ENCODE measurements around the gene CCDC142.

CCDC142 gene

DNA sequence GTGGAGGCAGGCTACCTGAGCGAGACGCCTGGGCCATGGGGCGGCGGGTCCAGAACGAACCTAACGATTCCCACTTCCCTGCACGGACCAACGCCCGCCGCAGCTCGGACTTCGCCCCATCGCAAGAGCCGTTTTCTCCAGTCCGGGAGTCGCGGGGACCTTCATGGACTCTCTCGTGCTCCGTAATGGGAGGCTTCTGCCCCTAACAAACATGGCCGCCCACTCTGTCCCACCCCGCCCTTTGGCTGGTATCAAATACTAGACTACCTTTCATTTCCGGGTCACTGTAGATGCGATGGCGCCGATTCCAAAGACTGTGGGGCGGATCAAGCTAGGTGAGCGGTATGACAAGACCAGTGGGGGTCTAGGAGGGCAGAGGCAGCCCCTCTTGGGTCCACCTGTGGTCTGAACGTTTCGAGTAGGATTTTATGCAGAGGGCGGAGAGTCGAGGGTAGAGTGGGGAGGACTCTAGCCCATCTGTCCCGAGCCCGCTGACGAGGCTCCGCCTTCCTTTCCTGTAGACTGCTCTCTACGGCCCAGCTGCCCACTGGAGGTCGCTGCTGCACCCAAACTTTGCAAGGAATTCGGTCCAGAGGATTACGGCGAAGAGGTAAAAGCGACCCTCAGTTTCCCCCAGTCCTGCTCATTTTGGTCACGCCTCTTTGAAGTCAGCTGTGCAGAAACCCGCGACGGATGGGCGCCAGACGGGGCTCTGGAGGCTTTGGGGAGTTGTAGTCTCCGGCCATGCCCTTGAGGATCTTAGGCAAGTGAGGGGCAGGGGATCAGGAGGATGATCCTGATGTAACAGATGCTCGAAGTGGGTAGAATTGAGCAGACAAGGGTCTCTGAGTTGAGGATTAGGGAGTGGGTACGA, at the start of gene CCDC142, which contains the start of gene TTC31:
Gene CCDC142, minus strand, starts transcription at position 198 of the 874 bp plus-strand sequence. Its CDS starts 161 bp downstream, at position 37.
Gene TTC31, plus strand, starts transcription at position 281 of the 874 bp plus-strand sequence. Its CDS starts 15 bp downstream, at position 296.
- peak; percentile 96 for DNase-seq (ENCODE audit: low read depth)

GRCh38 chr2:74532222-74532621, 49.4 kb upstream of the CCDC142 start:
- peak; percentile 69 for DNase-seq (ENCODE audit: low read depth)

DNA sequence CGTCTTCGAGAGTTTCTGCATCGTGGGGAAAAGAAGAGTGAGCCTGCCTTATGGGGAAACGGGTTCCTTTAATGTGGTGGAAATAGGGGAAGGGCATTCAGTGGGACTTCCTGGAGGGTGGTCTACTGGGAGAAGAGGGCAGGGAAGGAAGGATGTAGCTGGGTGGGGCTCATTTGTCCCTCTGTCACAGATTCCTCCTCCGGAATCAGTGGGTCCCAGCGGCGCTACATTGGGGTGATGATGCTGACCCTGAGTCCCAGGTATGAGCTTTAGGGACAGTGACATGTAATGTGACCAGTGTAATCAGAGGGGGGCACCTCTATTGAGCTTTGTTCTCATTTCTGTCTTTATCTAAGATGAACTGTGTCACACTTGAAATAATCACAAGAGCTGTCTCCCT, 48.9 kb upstream of the CCDC142 start:
- no peak for DNase-seq (ENCODE audit: low read depth)

GRCh38 chr2:74530239-74531187, 47.7 kb upstream of the CCDC142 start:
- peak; percentile 66 for DNase-seq (ENCODE audit: low read depth)

DNA sequence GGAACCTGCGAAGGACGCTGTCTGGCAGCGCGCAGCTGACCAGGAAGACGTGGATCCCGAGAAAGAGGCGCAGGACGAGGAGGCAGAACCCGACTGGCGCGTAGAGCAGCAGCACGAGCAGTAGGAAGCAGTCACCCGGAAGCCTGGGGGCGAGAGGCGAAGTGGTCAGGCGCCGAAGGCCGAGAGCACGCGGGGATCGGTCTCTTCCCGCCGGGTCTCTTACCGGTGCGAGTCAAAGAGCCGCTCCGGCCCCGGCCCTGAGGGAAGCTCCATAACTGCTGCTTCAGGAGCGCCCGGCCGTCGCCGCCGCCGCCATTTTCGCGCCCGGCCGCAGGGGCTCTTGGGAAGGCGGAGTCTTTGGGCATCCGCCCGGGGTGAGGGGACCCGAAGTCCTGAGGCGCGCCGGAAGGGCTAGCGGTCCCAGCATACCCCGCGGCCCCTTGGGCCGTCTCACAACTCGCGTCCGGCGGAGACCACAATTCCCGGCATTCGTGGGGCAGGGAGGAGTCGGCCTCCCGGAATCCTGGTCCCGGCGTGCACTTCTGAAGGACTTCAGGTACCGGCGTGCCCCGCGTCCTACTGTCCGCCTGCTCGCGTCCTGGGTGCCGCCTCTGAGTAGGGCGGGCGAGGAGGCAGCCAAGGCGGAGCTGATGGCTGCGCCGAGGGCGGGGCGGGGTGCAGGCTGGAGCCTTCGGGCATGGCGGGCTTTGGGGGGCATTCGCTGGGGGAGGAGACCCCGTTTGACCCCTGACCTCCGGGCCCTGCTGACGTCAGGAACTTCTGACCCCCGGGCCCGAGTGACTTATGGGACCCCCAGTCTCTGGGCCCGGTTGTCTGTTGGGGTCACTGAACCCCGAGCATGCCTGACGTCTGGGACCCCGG, 46.8 kb upstream of the CCDC142 start, which contains the start of the genes AUP1 and HTRA2:
Gene AUP1, minus strand, starts transcription at position 350 of the 882 bp plus-strand sequence. Its CDS starts 77 bp downstream, at position 273.
Gene HTRA2, plus strand, starts transcription at position 577 of the 882 bp plus-strand sequence. Its CDS starts 74 bp downstream, at position 651.
- DNase-seq (ENCODE audit: low read depth): peak; percentile 100

DNA sequence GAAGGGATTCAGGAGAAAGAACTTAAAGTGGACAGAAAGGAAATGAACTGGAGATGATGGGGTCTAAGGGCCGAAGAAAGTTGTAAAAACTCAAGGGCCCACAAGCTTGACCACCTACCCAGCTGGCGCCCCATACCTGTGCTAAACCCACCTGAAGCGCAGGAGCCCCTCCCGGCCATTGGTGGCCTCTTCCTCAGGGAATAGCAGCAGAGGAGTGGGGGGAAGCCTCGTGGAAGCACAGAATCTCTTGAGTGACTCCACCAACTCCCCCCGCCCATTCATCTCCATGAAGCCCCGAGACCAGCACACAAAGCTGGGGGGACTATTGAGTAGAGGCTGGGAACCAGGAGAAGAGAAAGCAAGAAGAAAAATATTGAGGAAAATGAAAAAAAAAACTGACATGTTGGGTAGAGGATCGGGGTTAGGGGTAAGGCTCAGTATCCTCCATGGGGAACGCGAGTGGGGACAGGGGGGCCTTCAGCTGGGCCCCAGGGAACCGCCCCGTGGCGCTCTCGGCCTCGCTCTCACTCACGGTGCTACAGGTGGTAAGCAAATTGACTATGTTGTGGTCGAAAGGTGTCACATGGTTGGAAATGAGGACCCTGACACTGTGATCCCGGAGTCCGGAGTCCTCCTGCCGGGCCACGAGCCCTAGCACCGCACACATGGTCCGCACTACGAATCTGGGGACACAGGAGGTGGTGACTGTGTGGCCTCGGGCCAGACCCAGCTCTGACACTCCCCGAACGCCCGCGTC, 46.0 kb upstream of the CCDC142 start:
- DNase-seq (ENCODE audit: low read depth): peak; percentile 69

DNA sequence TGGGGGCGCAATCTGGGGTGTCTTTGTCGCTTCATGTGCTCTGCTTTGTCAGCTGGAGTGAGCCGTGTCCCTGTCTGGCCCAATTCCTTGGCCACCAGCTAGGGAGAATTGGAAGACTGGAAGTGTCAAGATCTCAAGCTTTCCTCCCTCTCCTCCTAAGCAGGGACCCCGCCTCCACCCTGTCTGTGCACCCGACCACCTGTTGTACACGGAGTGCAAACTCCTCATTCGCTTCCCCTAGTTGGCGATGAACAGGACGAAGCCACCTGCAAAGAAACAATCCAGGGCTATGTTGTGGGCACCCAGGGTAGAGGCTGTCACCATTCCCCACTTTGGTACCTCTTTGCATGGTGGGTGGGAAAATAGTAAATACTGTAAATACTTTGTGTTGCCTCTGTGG, 44.9 kb upstream of the CCDC142 start:
- no peak for DNase-seq (ENCODE audit: low read depth)

- DNase-seq (ENCODE audit: low read depth): no peak
Observed at GRCh38 chr2:74526649-74527230, 43.9 kb upstream of the CCDC142 start.

GRCh38 chr2:74525717-74526648, 43.2 kb upstream of the CCDC142 start, which contains the start of gene DQX1:
DQX1 (minus strand) TSS chr2:74526231; CDS start chr2:74525729, 502 bp downstream.
- peak; percentile 64 for DNase-seq (ENCODE audit: low read depth)

DNA sequence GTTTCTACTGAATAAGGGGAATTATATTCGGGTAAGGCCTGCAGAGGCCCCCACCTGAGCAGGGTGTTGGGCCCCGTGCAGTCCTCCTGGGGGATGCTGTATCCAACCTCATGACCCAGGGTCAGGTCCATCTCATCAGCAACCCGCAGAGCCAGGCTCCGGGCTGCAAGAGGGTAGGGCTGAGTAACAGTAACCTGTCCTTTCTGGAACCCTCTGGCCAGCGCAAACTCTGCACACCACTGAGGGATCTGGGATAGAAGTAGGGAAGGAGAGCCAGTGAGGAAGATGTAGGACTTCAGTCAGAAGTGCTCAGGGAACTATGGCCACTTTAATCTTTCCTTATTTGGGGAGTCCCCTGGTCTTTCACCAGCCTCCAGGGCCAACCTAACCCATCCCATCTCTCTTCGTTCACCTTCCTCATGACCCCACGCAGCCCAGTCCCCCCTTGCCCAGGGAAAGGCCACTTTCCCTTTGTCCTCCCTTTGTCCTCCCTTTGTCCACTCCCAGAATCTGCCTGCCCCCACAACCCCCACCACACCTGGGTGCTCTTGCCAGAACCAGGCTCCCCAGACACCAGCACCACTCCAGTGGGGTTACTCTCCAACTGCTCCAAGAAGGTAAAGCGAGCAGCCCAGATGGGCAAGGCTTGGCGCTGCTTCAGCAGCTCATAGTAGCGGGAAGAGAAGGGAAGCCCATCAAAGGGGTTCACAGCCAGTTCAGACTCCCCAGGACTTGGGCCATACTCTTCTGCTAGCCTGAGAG, 42.3 kb upstream of the CCDC142 start:
- DNase-seq (ENCODE audit: low read depth): no peak

DNA sequence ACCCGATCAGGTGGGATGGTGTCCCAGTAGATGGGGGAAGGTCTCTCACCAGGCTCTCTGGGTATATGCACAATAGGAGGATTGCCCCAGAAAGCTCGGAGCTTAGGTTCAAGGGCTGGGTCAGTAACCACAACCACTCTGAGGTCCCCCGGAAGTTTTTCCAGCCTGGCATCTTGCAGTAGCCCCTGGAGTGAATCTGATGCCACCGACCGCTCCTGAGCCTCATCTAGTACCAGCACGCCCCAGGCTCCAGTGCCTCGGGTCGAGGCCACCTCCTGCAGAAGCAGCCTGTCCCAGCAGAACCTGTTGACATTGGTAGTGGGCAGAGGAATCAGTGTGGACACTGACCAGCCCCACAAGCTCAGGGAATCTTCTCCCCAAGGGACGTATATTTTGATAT, 41.2 kb upstream of the CCDC142 start:
- DNase-seq (ENCODE audit: low read depth): no peak

DNA sequence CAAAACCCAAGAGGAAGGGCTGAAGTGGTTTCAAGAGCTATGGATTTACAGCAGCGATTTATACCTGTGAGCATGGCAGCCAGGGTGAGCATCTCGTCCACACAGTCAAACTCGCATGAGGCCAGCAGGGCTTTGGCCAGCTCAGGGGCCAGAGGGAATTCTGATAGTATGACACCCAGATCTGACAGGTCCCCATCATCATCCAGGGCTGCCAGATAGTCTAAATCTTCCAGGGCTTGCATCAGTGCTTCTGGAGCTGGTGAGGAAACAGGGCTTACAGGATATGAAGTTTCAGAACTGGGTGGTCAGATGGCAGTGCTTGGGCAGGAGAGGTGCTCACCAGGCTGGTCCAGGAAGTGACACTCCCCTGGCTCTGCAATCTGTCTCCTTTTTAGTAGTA, 39.7 kb upstream of the CCDC142 start:
- DNase-seq (ENCODE audit: low read depth): no peak

DNA sequence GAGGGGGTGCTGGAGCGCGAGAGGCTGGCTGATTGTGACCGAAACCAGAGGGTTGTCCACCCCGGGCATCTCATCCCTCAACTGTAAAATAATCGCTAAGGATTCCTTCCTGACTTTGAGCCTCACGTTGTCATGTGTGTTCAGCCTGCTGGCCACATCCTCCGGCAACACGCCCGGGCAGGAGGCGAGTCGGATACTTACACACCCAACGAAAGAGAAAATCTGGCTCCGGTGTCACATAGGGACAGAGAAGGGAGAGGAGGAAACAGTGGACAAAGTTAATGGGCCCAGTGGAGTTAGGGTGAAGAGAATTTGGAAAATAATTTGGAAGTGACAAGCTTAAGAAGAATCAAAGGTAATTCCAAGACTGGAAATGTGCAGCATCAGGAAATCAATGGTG, 33.9 kb upstream of the CCDC142 start:
- no peak for DNase-seq (ENCODE audit: low read depth)

DNA sequence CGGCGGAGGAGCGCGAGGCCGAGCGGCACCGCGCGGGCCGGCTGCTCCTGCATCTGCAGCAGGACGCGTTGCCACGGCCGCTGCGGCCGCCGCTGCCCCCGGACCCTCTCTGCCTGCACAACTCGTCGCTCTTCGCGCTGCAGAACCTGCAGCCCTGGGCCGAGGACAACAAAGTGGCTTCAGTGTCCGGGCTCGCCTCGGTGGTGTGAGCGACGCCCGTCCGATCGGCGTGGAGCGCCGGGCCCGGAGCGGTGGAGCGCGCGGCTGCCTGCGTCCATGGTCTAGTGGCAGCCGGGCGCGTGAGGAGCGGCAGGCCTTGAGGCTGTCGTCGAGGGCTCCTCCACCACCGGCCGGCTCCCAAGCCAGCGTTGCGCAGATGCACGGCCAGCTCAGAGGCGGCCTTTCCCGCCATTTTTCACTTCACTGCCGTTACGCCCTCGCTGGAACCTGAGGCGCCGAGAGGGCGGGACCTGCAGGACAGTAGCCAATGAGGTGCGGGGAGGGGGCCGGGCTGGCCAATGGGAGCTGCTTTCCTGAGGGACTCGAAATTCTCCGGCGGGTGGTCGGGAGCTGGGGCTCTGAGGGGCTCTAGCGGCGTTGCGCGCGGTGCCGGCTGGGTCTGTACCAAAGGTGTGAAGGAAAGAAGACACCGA, 33.3 kb upstream of the CCDC142 start:
- DNase-seq (ENCODE audit: low read depth): no peak

DNA sequence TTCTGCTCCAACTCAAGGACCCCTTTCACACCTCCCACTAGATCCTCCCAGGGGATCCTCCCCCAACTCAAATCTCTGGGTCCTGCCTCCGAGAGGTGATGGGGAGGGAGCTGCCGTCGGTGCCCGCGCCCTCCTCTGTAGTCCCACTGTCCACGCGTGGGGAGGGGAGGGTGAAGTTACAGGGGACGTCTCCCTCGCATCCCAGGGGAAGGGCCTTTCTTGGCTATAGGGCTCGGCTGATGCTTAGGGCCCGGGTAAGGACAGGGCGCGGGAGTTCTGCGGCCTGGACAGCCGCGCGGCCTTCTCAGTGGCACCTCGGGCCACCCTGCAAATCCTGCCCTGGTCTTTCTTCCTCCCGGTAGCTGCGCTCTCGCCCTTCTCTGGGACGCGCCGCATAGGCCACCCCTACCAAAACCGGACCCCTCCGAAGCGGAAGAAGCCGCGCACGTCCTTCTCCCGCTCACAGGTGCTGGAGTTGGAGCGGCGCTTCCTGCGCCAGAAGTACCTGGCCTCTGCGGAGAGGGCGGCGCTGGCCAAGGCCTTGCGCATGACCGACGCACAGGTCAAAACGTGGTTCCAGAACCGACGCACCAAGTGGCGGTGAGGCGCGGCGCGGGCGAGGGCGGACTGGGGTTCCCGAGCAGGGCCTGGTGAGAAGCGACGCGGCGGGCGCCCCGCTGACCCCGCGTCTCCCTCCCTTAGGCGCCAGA, 32.6 kb upstream of the CCDC142 start:
- DNase-seq (ENCODE audit: low read depth): no peak

DNA sequence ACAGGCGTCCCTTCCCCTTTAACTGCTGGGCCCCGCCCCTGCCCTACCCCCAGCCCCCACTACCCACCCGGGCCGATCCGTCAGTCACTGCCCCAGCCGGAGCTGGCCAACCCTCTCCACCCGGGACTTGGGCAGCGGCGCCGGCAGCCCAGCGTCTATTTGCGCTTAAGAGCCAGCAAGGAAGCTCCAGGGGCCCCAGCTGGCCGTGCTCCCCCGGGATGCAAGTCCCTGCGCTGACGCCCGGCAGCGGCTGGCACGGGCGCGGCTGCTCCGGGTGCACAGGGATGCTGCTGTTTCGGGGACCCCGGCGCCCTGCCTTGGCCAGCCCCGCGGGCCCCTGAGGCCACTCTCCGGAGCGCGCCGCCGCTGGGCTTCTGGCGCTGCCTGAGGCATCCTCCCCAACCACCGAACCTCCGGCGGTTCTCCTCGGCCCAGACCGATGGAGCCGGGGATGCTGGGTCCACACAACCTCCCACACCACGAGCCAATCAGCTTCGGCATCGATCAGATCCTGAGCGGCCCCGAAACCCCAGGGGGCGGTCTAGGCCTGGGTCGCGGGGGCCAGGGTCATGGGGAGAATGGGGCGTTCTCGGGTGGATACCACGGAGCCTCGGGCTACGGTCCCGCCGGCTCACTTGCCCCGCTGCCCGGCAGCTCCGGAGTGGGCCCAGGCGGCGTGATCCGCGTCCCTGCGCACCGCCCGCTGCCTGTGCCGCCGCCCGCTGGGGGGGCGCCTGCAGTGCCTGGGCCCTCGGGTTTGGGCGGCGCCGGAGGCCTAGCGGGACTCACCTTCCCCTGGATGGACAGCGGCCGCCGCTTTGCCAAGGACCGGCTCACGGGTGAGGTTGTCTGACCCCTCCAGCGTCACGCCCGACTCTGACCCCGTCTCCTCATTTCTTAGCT, 31.8 kb upstream of the CCDC142 start, which contains the start of gene TLX2:
Gene TLX2, plus strand, starts transcription at position 83 of the 903 bp plus-strand sequence. Its CDS starts 357 bp downstream, at position 440.
- DNase-seq (ENCODE audit: low read depth): no peak
